Measurements from ENCODE around the gene PZP. TPM values are rescaled to one million over a fixed set of nuclear protein-coding genes. Genes with fewer than 3 reads are reported as not detected.
A peak's percentile ranks its signal among the peaks of the same experiment; 100 is the strongest.

Gene PZP
- total and polyA plus RNA-seq, 2 of the 13 experiments (the other 11 are each of a cell fraction or from before 2014, with no cell fraction given): 0.07 to 0.89 TPM

GRCh38 chr12:9104087-9104486, 104.1 kb downstream of the PZP start:
- DNase-seq (ENCODE audit: low spot score) (no peak), FAIRE-seq (no peak), ATAC-seq (no peak)
- in situ Hi-C loops (cut with HindIII; ENCODE audit: extremely low pct_ligation_motif_present, low pct_unique_long_range_greater_than_20kb) (no loop called here), intact Hi-C loops (cut with micrococcal nuclease; ENCODE audit: unreplicated experiment) (no loop called here)
- H4K20me1 ChIP-seq (ENCODE audit: insufficient read depth, low read length): peaks cover 33% of the 10 kb centered on the region
- no peak overlapping the region for H3K9ac ChIP-seq (ENCODE audit: insufficient read depth, low read depth, low read length)
- H2AFZ ChIP-seq (ENCODE audit: low read length): no peak overlapping the region
- H3K4me2 ChIP-seq (ENCODE audit: low read depth, low read length): no peak overlapping the region
- whole genome bisulfite sequencing (ENCODE audit: low lambda C conversion rate): 89% methylated on average over 4 of the region's 4 CpGs
- H3K27me3 ChIP-seq (ENCODE audit: control insufficient read depth in 1 of 2, insufficient read depth in 2 of 2, low read length in 2 of 2): no peaks in the 10 kb centered on the region
- no peak overlapping the region for H3K27ac ChIP-seq (ENCODE audit: extremely low read length, insufficient read depth, low read length)
- TF ChIP-seq POLR2A (IDR thresholded peaks at IDR 0.05; ENCODE audit: insufficient read depth in 1 of 2, low read depth in 2 of 2, low read length in 2 of 2) (0 out of 4 replicates have a peak, but pooled peaks of 1 of the 2 experiments have one; percentile 19), SMYD3 (CRISPR knock-in tag; IDR thresholded peaks at IDR 0.05) (0 out of 2 replicates have a peak, but pooled peaks have one; percentile 67), SRSF9 (IDR thresholded peaks at IDR 0.05; ENCODE audit: borderline replicate concordance, insufficient read depth, low read depth, low read length, poor library complexity, severe bottlenecking) (no peak), PAF1 (CRISPR knock-in tag; IDR thresholded peaks at IDR 0.05) (peak; percentile 87)
- no peaks in the 10 kb centered on the region for H3K79me2 ChIP-seq (ENCODE audit: insufficient read depth, low read length)
- H3K36me3 ChIP-seq (replicated peaks in 1 of 2; ENCODE audit: control insufficient read depth in 1 of 2, insufficient read depth in 2 of 2, low read length in 2 of 2): peaks cover 17 to 74% of the 10 kb centered on the region in 2 experiments
- CTCF ChIA-PET (ENCODE audit: low intra/inter-chr PET ratio, low total read pairs): no interaction called here
- H3K4me3 ChIP-seq (replicated peaks in 1 of 3; ENCODE audit: insufficient read depth in 1 of 3, low read depth in 2 of 3, low read length in 3 of 3): no peak overlapping the region
- H3K9me3 ChIP-seq (ENCODE audit: low read length): no peaks in the 10 kb centered on the region
- no TSS peak for BruUV-seq (replicated peaks)
- H3K4me1 ChIP-seq (ENCODE audit: insufficient read depth, low read length): peaks cover 35% of the 10 kb centered on the region
- POLR2A ChIA-PET: interaction anchor here (1.2 kb wide), 1 partner anchor 12 kb away, joined by 4 read pairs; the partner anchor contains the start of gene A2M

- FAIRE-seq: no peak
- WGBS (ENCODE audit: low lambda C conversion rate): 100% methylated on average over 4 of the region's 4 CpGs
- TF ChIP-seq HNRNPL (IDR thresholded peaks at IDR 0.05; ENCODE audit: low read depth, low read length) (0 out of 2 replicates have a peak, but pooled peaks have one; percentile 52), RBFOX2 (IDR thresholded peaks at IDR 0.05; ENCODE audit: low read depth, low read length) (peak; percentile 92), JUNB (CRISPR knock-in tag; IDR thresholded peaks at IDR 0.05; ENCODE audit: borderline replicate concordance) (0 out of 2 replicates have a peak, but pooled peaks have one; percentile 9), RBM22 (optimal IDR thresholded peaks at IDR 0.05; ENCODE audit: low read length) (peak; percentile 86), PHF5A (CRISPR knock-in tag; IDR thresholded peaks at IDR 0.05; ENCODE audit: low read depth, unreplicated experiment) (peak; percentile 45), SMC3 (IDR thresholded peaks at IDR 0.05; ENCODE audit: low read length) (no peak), SETDB1 (CRISPR knock-in tag; IDR thresholded peaks at IDR 0.05; ENCODE audit: borderline replicate concordance) (no peak), SNRNP70 (IDR thresholded peaks at IDR 0.05; ENCODE audit: low read depth, low read length) (0 out of 2 replicates have a peak, but pooled peaks have one; percentile 33), ZNF720 (CRISPR knock-in tag; IDR thresholded peaks at IDR 0.05) (no peak), PAF1 (CRISPR knock-in tag; IDR thresholded peaks at IDR 0.05) (peak; percentile 82), ZNF841 (CRISPR knock-in tag; IDR thresholded peaks at IDR 0.05; ENCODE audit: borderline replicate concordance) (0 out of 2 replicates have a peak, but pooled peaks have one; percentile 29), ZNF253 (CRISPR knock-in tag; IDR thresholded peaks at IDR 0.05; ENCODE audit: borderline replicate concordance) (no peak), CHCHD3 (CRISPR knock-in tag; IDR thresholded peaks at IDR 0.05) (no peak), POLR2A (IDR thresholded peaks at IDR 0.05; ENCODE audit: insufficient read depth in 1 of 2, low read depth in 2 of 2, low read length in 2 of 2) (peak; percentile 28 to 40; a peak in 2 of 4 replicates)
Measured at GRCh38 chr12:9103050-9103849, 104.9 kb downstream of the PZP start.

More at GRCh38 chr12:9103050-9103849, 104.9 kb downstream of the PZP start:
- no peak overlapping the region for H3K4me2 ChIP-seq (ENCODE audit: low read depth, low read length)
- peaks cover 17 to 73% of the 10 kb centered on the region in 2 experiments for H3K36me3 ChIP-seq (replicated peaks in 1 of 2; ENCODE audit: control insufficient read depth in 1 of 2, insufficient read depth in 2 of 2, low read length in 2 of 2)
- no peak for DNase-seq (ENCODE audit: low spot score)
- no peaks in the 10 kb centered on the region for H3K9me3 ChIP-seq (ENCODE audit: low read length)
- H3K27me3 ChIP-seq (ENCODE audit: control insufficient read depth in 1 of 2, insufficient read depth in 2 of 2, low read length in 2 of 2): no peaks in the 10 kb centered on the region
- peaks cover 36% of the 10 kb centered on the region for H4K20me1 ChIP-seq (ENCODE audit: insufficient read depth, low read length)
- ChIA-PET CTCF (ENCODE audit: low intra/inter-chr PET ratio, low total read pairs) (no interaction called here), POLR2A (interaction anchor here (1.2 to 3.0 kb wide), 4 partner anchors 10 to 32 kb away, joined by 4 to 14 read pairs (median 11); partner anchors contain the start of gene A2M)
- no peaks in the 10 kb centered on the region for H3K79me2 ChIP-seq (ENCODE audit: insufficient read depth, low read length)
- in situ Hi-C loops (cut with HindIII; ENCODE audit: extremely low pct_ligation_motif_present, low pct_unique_long_range_greater_than_20kb) (no loop called here), intact Hi-C loops (cut with micrococcal nuclease; ENCODE audit: unreplicated experiment) (no loop called here)
- no peak overlapping the region for H2AFZ ChIP-seq (ENCODE audit: low read length)
- H3K27ac ChIP-seq (ENCODE audit: extremely low read length, insufficient read depth, low read length): no peak overlapping the region
- BruUV-seq (replicated peaks): no TSS peak
- H3K9ac ChIP-seq (ENCODE audit: insufficient read depth, low read depth, low read length): no peak overlapping the region
- no peak for ATAC-seq
- H3K4me1 ChIP-seq (ENCODE audit: insufficient read depth, low read length): peaks cover 27% of the 10 kb centered on the region
- no peak overlapping the region for H3K4me3 ChIP-seq (replicated peaks in 1 of 3; ENCODE audit: insufficient read depth in 1 of 3, low read depth in 2 of 3, low read length in 3 of 3)
